ENCODE results near the gene IMMP2L. TPM values are rescaled to one million over a fixed set of nuclear protein-coding genes. Genes with fewer than 3 reads are reported as not detected.

Gene IMMP2L
- total RNA-seq, 1 donor from 2014 or later = 31.9 TPM

GRCh38 chr7:110650328-110650727, 912.0 kb downstream of the IMMP2L start:
- intact Hi-C loops (cut with micrococcal nuclease) = no loop called here
- Mint-ChIP-seq H3K27me3 (no peaks in the 10 kb centered on the region), H3K4me3 (no peak overlapping the region), H3K4me1 (no peaks in the 10 kb centered on the region), H3K36me3 (ENCODE audit: low read depth) (no peaks in the 10 kb centered on the region), H3K27ac (no peak overlapping the region), H3K9me3 (peaks cover 5% of the 10 kb centered on the region)
- ChIA-PET CTCF (no interaction called here), POLR2A (no interaction called here)
- no peak for DNase-seq
- no peak for TF ChIP-seq CTCF (IDR thresholded peaks at IDR 0.05)
- no peak for ATAC-seq (ENCODE audit: low read depth)

- Mint-ChIP-seq H3K9me3 (peaks cover 2% of the 10 kb centered on the region), H3K4me1 (no peaks in the 10 kb centered on the region), H3K4me3 (no peak overlapping the region), H3K36me3 (ENCODE audit: low read depth) (no peaks in the 10 kb centered on the region), H3K27me3 (no peaks in the 10 kb centered on the region), H3K27ac (no peak overlapping the region)
- ChIA-PET POLR2A (interaction anchor here (0.6 kb wide), 1 partner anchor 1913 kb away, joined by 6 read pairs; no protein-coding TSS in a partner anchor), CTCF (no interaction called here)
- DNase-seq (no peak), ATAC-seq (ENCODE audit: low read depth) (no peak)
- intact Hi-C loops (cut with micrococcal nuclease) = no loop called here
- no peak for TF ChIP-seq CTCF (IDR thresholded peaks at IDR 0.05)
Measured at GRCh38 chr7:110647266-110647665, 915.0 kb downstream of the IMMP2L start.

- Mint-ChIP-seq H3K4me1 (no peaks in the 10 kb centered on the region), H3K9me3 (peaks cover 2% of the 10 kb centered on the region), H3K36me3 (ENCODE audit: low read depth) (no peaks in the 10 kb centered on the region), H3K4me3 (no peak overlapping the region), H3K27ac (no peak overlapping the region), H3K27me3 (no peaks in the 10 kb centered on the region)
- CTCF ChIA-PET = no interaction called here
- POLR2A ChIA-PET = interaction anchor here (0.6 kb wide), 1 partner anchor 1914 kb away, joined by 6 read pairs; no protein-coding TSS in a partner anchor
- ATAC-seq (ENCODE audit: low read depth) = no peak
- DNase-seq = no peak
- TF ChIP-seq CTCF (IDR thresholded peaks at IDR 0.05) = no peak
- intact Hi-C loops (cut with micrococcal nuclease) = no loop called here
Measured at GRCh38 chr7:110646804-110647203, 915.5 kb downstream of the IMMP2L start.

GRCh38 chr7:110645616-110646015, 916.7 kb downstream of the IMMP2L start:
- H3K27ac Mint-ChIP-seq = no peak overlapping the region
- ChIA-PET CTCF (no interaction called here), POLR2A (interaction anchor here (0.7 kb wide), 1 partner anchor 254 kb away, joined by 3 read pairs; no protein-coding TSS in a partner anchor)
- H3K36me3 Mint-ChIP-seq (ENCODE audit: low read depth) = no peaks in the 10 kb centered on the region
- DNase-seq (no peak), ATAC-seq (ENCODE audit: low read depth) (no peak)
- no peaks in the 10 kb centered on the region for H3K9me3 Mint-ChIP-seq
- intact Hi-C loops (cut with micrococcal nuclease) = no loop called here
- H3K4me1 Mint-ChIP-seq = no peaks in the 10 kb centered on the region
- TF ChIP-seq CTCF (IDR thresholded peaks at IDR 0.05) = no peak
- no peak overlapping the region for H3K4me3 Mint-ChIP-seq
- H3K27me3 Mint-ChIP-seq = peaks cover 3% of the 10 kb centered on the region

GRCh38 chr7:110645060-110645459, 917.2 kb downstream of the IMMP2L start:
- Mint-ChIP-seq H3K9me3 (no peaks in the 10 kb centered on the region), H3K36me3 (ENCODE audit: low read depth) (no peaks in the 10 kb centered on the region), H3K27me3 (peaks cover 3% of the 10 kb centered on the region), H3K4me3 (no peak overlapping the region), H3K4me1 (no peaks in the 10 kb centered on the region), H3K27ac (no peak overlapping the region)
- ChIA-PET CTCF (no interaction called here), POLR2A (no interaction called here)
- ATAC-seq (ENCODE audit: low read depth) (no peak), DNase-seq (no peak)
- intact Hi-C loops (cut with micrococcal nuclease) = no loop called here
- TF ChIP-seq CTCF (IDR thresholded peaks at IDR 0.05) = no peak
